Testis (tissue), 3 donors: Measurements from ENCODE around the gene TXNRD2. TPM values are rescaled to one million over a fixed set of nuclear protein-coding genes. Genes with fewer than 3 reads are reported as not detected.
"Not testable (repeated sequence)": the region's sequence is repeated elsewhere in the genome, so short reads cannot be mapped to it uniquely, and the experiment has no call there.

ENCODE experiments used
- DNase-seq: peaks from one replicate; pipeline ENCODE4 v3.0.0-alpha.2; 2019
- H3K27ac ChIP-seq, 2 donors: fragments of 200-600 bp; sonication (generic); one replicate each; pipeline ENCODE4 v1.5.1; 2019
- H3K27me3 ChIP-seq: fragments of 200-600 bp; sonication (generic); one replicate; pipeline ENCODE4 v1.5.1; 2019
- H3K36me3 ChIP-seq: fragments of 200-600 bp; sonication (generic); one replicate; pipeline ENCODE4 v1.5.1; 2017; ENCODE audit warnings: low read depth; ENCODE audit errors: missing control alignments
- H3K4me1 ChIP-seq: fragments of 200-600 bp; sonication (generic); one replicate; pipeline ENCODE4 v1.5.1; 2019
- H3K4me3 ChIP-seq, 2 donors: fragments of 200-600 bp; sonication (generic); one replicate each; pipeline ENCODE4 v1.5.1; 2017 to 2019
- H3K9me3 ChIP-seq: fragments of 200-600 bp; sonication (generic); one replicate; pipeline ENCODE4 v1.5.1; 2017
- CTCF ChIP-seq, 3 experiments: fragments of 450-650 bp in 2 of 3; fragments of 200-600 bp in 1 of 3; sonication (generic) in 1 of 3; IDR thresholded peaks; one replicate each; pipeline ENCODE4 v1.5.1; 2016 to 2019; ENCODE audit warnings: antibody characterized with exemption in 3 of 3, mild to moderate bottlenecking in 2 of 3, moderate library complexity in 1 of 3
- POLR2A ChIP-seq: fragments of 450-650 bp; IDR thresholded peaks from one replicate; pipeline ENCODE4 v1.6.1; 2017; ENCODE audit warnings: antibody characterized with exemption, mild to moderate bottlenecking, moderate library complexity
- WGBS, 2 donors: methylation state at CpG; one replicate each; pipeline ENCODE4 v1.1.5; 2018; 5-methylcytosine and 5-hydroxymethylcytosine counted together
- intact Hi-C: fragments of 100-400 bp; cut with DNase I; formaldehyde crosslinking; loops from one replicate; pipeline ENCODE4 v1.15.1; 2023; ENCODE audit warnings: low total_unique reads
- polyA plus RNA-seq: library from polyadenylated mRNA; stranded (reverse); fragments of 350-450 nt; fragmentation: Illumina TruSeq; extraction: RNeasy Lipid Tissue Mini Kit (QIAGEN cat#74804); gene quantifications from one replicate; pipeline ENCODE4 v1.2.3, GENCODE V29; 2014; ENCODE audit warnings: low read depth, low replicate concordance; ENCODE audit not compliant: insufficient read depth
- total RNA-seq, 2 donors: library from RNA; depleted of rRNA; stranded (reverse); fragments of >200 nt; gene quantifications; one replicate each; pipeline ENCODE4 v1.2.3, GENCODE V29; 2016

Gene TXNRD2
- total and polyA plus RNA-seq, 3 donors from 2014 or later, result 28.7 to 49.9 (median 36.6) TPM

DNA sequence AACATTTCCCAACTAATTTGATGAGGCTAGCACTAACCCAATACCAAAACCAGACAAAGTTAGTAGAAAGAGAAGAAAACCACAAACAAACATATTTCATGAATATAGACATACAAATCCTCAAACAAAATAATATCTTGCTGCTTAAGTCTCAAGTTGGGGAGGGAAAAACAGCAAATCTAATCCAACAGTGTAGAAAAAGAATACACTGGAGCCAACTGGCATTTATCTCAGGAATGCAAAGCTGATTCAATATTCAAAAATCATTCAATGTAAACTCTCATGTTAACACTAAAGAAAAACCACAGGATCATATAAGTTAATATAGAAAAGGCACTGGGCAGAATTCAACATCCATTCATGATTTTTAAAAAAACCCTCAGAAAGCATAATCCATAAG lies 105.1 kb downstream of the TXNRD2 start:
- no peaks in the 10 kb centered on the region for H3K36me3 ChIP-seq
- H3K9me3 ChIP-seq, result no peaks in the 10 kb centered on the region
- H3K4me3 ChIP-seq, result no peak overlapping the region
- TF ChIP-seq CTCF (IDR thresholded peaks at IDR 0.05), result no peak
- TF ChIP-seq POLR2A, result no peak
- intact Hi-C loops, result no loop called here
- H3K27me3 ChIP-seq, result no peaks in the 10 kb centered on the region
- H3K27ac ChIP-seq, result no peak overlapping the region
- DNase-seq, result no peak
- peaks cover 4% of the 10 kb centered on the region for H3K4me1 ChIP-seq

DNA sequence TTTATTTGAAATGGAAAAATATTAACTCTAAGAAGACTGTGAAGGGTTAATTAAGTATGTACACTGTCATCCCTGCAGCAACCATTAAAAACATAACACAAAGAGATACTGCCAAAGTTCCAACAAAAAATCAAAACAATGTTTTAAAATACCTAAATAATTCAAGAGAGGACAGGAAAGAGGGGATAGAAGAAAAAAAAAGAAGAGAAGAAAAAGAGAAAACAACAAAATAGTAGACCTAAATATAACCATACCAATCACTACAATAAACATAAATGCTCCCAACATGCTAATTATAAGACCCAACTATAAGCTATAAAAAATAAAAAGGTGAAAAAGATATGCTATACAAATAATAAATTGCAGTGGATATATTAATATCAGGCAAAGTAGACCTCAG lies 107.0 kb downstream of the TXNRD2 start:
- no peaks in the 10 kb centered on the region for H3K9me3 ChIP-seq
- intact Hi-C loops, result no loop called here
- peaks cover 4% of the 10 kb centered on the region for H3K4me1 ChIP-seq
- H3K4me3 ChIP-seq, result no peak overlapping the region
- DNase-seq, result no peak
- TF ChIP-seq POLR2A, result no peak
- TF ChIP-seq CTCF (IDR thresholded peaks at IDR 0.05), result no peak
- H3K27ac ChIP-seq, result no peak overlapping the region
- no peaks in the 10 kb centered on the region for H3K27me3 ChIP-seq
- H3K36me3 ChIP-seq, result no peaks in the 10 kb centered on the region

GRCh38 chr22:19833327-19833726 lies 108.3 kb downstream of the TXNRD2 start:
- intact Hi-C loops, H3K27ac ChIP-seq, H3K9me3 ChIP-seq, H3K4me3 ChIP-seq, H3K36me3 ChIP-seq, H3K27me3 ChIP-seq, DNase-seq, H3K4me1 ChIP-seq: not testable (repeated sequence)
- 86 to 95% methylated on average over 9 of the region's 9 CpGs for WGBS, 2 donors

DNA sequence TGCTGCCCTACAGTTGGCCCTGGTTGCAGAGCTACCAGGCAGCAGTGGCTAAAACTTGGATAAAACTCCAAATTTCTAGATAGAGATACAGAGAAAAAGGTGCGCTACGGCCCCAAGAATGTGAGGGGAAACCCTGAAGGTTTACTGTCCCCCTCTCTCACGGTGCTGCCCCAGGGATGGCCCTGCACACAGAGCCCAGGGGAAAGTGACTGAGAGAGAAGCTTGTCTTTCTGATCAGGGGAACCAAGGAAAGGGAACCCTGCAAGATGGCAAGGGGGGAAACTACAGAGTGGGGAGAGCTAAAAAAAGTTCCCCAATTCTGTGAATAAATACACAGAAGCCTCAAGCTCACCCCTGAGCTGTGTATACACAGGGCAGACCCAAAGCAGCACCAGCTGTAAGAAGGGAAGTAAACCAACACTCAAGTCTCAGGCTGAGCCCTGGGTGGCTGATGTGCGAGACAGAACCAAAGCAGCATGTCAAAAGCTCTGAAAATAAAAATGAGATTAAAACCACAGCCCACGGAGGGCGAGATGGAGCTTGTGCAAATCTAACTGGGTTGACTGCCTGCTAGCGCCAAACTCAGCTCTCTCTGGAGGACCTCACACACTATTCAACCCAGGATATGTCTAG lies 109.0 kb downstream of the TXNRD2 start:
- Histone ChIP-seq H3K4me1 (peaks cover 4% of the 10 kb centered on the region), H3K27me3 (no peaks in the 10 kb centered on the region), H3K36me3 (no peaks in the 10 kb centered on the region), H3K9me3 (no peaks in the 10 kb centered on the region), H3K4me3 (no peak overlapping the region), H3K27ac (no peak overlapping the region)
- peak; percentile 8 for DNase-seq
- 78 to 79% methylated on average over 7 of the region's 7 CpGs for WGBS, 2 donors
- intact Hi-C loops, result no loop called here
- TF ChIP-seq POLR2A (no peak), CTCF (IDR thresholded peaks at IDR 0.05) (no peak)

DNA sequence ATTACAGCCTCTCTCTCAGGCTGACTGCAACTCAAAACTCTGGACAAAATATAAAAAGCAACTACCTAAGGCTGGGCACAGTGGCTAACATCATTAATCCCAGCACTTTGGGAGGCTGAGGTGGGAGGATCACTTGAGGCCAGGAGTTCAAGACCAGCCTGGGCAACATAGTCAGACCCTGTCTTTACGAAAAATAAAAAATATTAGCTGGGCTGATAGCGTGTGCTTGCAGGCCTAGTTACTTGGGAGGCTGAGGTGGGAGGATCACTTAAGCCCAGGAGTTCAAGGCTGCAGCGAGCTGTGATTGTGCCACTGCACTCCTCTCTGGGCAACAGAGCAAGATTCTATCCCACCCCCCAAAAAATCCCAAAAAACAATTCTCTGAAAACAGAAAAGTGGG lies 109.6 kb downstream of the TXNRD2 start:
- H3K4me3 ChIP-seq, H3K27ac ChIP-seq, H3K27me3 ChIP-seq, H3K4me1 ChIP-seq, DNase-seq, H3K9me3 ChIP-seq, intact Hi-C loops, H3K36me3 ChIP-seq: not testable (repeated sequence)
- 62 to 65% methylated on average over 3 of the region's 3 CpGs for WGBS, 2 donors

DNA sequence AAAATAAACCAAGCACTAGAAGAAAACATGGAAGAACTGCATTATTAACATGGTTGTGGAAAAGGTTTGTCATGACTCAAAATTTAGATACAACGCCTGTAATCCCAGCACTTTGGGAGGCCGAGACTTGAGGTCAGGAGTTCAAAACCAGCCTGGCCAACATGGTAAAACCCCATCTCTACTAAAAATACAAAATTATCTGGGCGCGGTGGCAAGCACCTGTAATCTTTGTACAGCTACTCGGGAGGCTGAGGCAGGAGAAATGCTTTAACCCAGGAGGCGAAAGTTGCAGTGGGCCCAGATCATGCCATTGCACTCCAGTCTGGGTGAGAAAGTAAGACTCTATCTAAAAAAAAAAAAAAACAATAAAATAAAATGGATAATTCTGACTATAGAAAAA lies 110.6 kb downstream of the TXNRD2 start:
- H3K4me3 ChIP-seq, result no peak overlapping the region
- DNase-seq, result no peak
- H3K9me3 ChIP-seq, result no peaks in the 10 kb centered on the region
- H3K4me1 ChIP-seq, result peaks cover 4% of the 10 kb centered on the region
- 89% methylated on average over 6 of the region's 6 CpGs for WGBS, 2 donors
- H3K27me3 ChIP-seq, result no peaks in the 10 kb centered on the region
- no peak overlapping the region for H3K27ac ChIP-seq
- TF ChIP-seq CTCF (IDR thresholded peaks at IDR 0.05), result no peak
- no peak for TF ChIP-seq POLR2A
- no peaks in the 10 kb centered on the region for H3K36me3 ChIP-seq
- intact Hi-C loops, result no loop called here
